GM12865 (cell line): ENCODE data around the gene TNFSF8.

Experiments used
- DNase-seq: peaks from one replicate; pipeline ENCODE4 v3.0.0; 2010; ENCODE audit warnings: low read depth
- H3K4me3 ChIP-seq: 2 replicates; pipeline ENCODE4 v1.5.1; 2011; ENCODE audit warnings: mild to moderate bottlenecking, low read depth, low read length, control low read depth
- CTCF ChIP-seq: IDR thresholded peaks from 2 replicates; pipeline ENCODE4 v1.5.1; 2011; ENCODE audit warnings: low read length, control low read depth, low read depth, inconsistent platforms; ENCODE audit not compliant: insufficient read depth; ENCODE audit errors: missing control alignments

Gene TNFSF8

GRCh38 chr9:114928136-114928535, 2.3 kb downstream of the TNFSF8 start:
- no peak for DNase-seq
- H3K4me3 ChIP-seq = no peak overlapping the region
- no peak for TF ChIP-seq CTCF

GRCh38 chr9:114925672-114926071, 4.7 kb downstream of the TNFSF8 start:
- no peak overlapping the region for H3K4me3 ChIP-seq
- no peak for TF ChIP-seq CTCF
- DNase-seq = no peak

GRCh38 chr9:114925039-114925438, 5.4 kb downstream of the TNFSF8 start:
- peak; percentile 18 for DNase-seq
- no peak for TF ChIP-seq CTCF
- H3K4me3 ChIP-seq = no peak overlapping the region

- no peak for TF ChIP-seq CTCF
- DNase-seq = no peak
- H3K4me3 ChIP-seq = no peak overlapping the region
Observed at GRCh38 chr9:114924327-114924726, 6.1 kb downstream of the TNFSF8 start.

- no peak for DNase-seq
- no peak for TF ChIP-seq CTCF
- H3K4me3 ChIP-seq = no peak overlapping the region
Observed at GRCh38 chr9:114923918-114924317, 6.5 kb downstream of the TNFSF8 start.

- DNase-seq = no peak
- TF ChIP-seq CTCF = no peak
- H3K4me3 ChIP-seq = no peak overlapping the region
Observed at GRCh38 chr9:114921171-114921570, 9.2 kb downstream of the TNFSF8 start.

GRCh38 chr9:114919611-114920010, 10.8 kb downstream of the TNFSF8 start:
- no peak for DNase-seq
- TF ChIP-seq CTCF = no peak

More at GRCh38 chr9:114919611-114920010, 10.8 kb downstream of the TNFSF8 start:
- H3K4me3 ChIP-seq = no peak overlapping the region
